IgD-negative memory B cell (primary cell): ENCODE results near the gene EFTUD2. TPM values are rescaled to one million over a fixed set of nuclear protein-coding genes. Genes with fewer than 3 reads are reported as not detected.

Experiments used
- H3K27ac Mint-ChIP-seq, 3 donors: one replicate each; pipeline ENCODE4 v1.8.0; 2020 to 2022; ENCODE audit warnings: mild to moderate bottlenecking in 3 of 3, mixed read lengths in 3 of 3, moderate library complexity in 1 of 3
- H3K27me3 Mint-ChIP-seq: one replicate; pipeline ENCODE4 v1.8.0; 2021; ENCODE audit warnings: mixed read lengths
- H3K36me3 Mint-ChIP-seq: one replicate; pipeline ENCODE4 v1.8.0; 2020; ENCODE audit warnings: mild to moderate bottlenecking, mixed read lengths
- H3K4me1 Mint-ChIP-seq, 3 donors: one replicate each; pipeline ENCODE4 v1.8.0; 2020 to 2022; ENCODE audit warnings: mixed read lengths in 3 of 3, mild to moderate bottlenecking in 1 of 3
- H3K4me3 Mint-ChIP-seq, 4 donors: one replicate each; pipeline ENCODE4 v1.8.0; 2020 to 2022; ENCODE audit warnings: mild to moderate bottlenecking in 4 of 4, mixed read lengths in 4 of 4, moderate library complexity in 3 of 4
- H3K9me3 Mint-ChIP-seq, 3 donors: one replicate each; pipeline ENCODE4 v1.8.0; 2020 to 2021; ENCODE audit warnings: mixed read lengths in 3 of 3, mild to moderate bottlenecking in 1 of 3
- polyA plus RNA-seq: library from polyadenylated mRNA; unstranded; fragments of 300-500 nt; fragmentation: Illumina TruSeq; gene quantifications from one replicate; pipeline ENCODE4 v1.2.3, GENCODE V29; 2021

EFTUD2 gene
- polyA plus RNA-seq, 1 donor from 2014 or later, result 67.1 TPM

- Mint-ChIP-seq H3K36me3 (no peaks in the 10 kb centered on the region), H3K9me3 (no peaks in the 10 kb centered on the region), H3K27ac (peak overlapping the region in 1 of 3 donors; percentile 80), H3K4me3 (no peak overlapping the region), H3K4me1 (peaks cover 6 to 11% (median 9%) of the 10 kb centered on the region in 3 donors), H3K27me3 (peaks cover 11% of the 10 kb centered on the region)
Measured at GRCh38 chr17:44919411-44919810, 20.2 kb upstream of the EFTUD2 start.

- Mint-ChIP-seq H3K36me3 (no peaks in the 10 kb centered on the region), H3K4me1 (peaks cover 8 to 11% (median 11%) of the 10 kb centered on the region in 3 donors), H3K27ac (no peak overlapping the region), H3K27me3 (peaks cover 17% of the 10 kb centered on the region), H3K9me3 (no peaks in the 10 kb centered on the region), H3K4me3 (no peak overlapping the region)
Measured at GRCh38 chr17:44918006-44918405, 18.8 kb upstream of the EFTUD2 start.

- no peak overlapping the region for H3K4me3 Mint-ChIP-seq
- H3K36me3 Mint-ChIP-seq, result no peaks in the 10 kb centered on the region
- H3K27me3 Mint-ChIP-seq, result peaks cover 19% of the 10 kb centered on the region
- no peak overlapping the region for H3K27ac Mint-ChIP-seq
- H3K4me1 Mint-ChIP-seq, result peaks cover 8 to 11% (median 11%) of the 10 kb centered on the region in 3 donors
- H3K9me3 Mint-ChIP-seq, result no peaks in the 10 kb centered on the region
Measured at GRCh38 chr17:44917456-44917855, 18.2 kb upstream of the EFTUD2 start.

GRCh38 chr17:44916781-44917241, 17.6 kb upstream of the EFTUD2 start:
- H3K4me3 Mint-ChIP-seq, result peak overlapping the region in 1 of 4 donors; percentile 39
- no peaks in the 10 kb centered on the region for H3K9me3 Mint-ChIP-seq
- H3K27ac Mint-ChIP-seq, result peak overlapping the region in 1 of 3 donors; percentile 5

GRCh38 chr17:44915862-44916780, 16.9 kb upstream of the EFTUD2 start:
- Mint-ChIP-seq H3K27ac (peak overlapping the region in 1 of 3 donors; percentile 67), H3K27me3 (peaks cover 26% of the 10 kb centered on the region), H3K4me3 (no peak overlapping the region), H3K9me3 (no peaks in the 10 kb centered on the region), H3K36me3 (no peaks in the 10 kb centered on the region), H3K4me1 (peaks cover 8 to 12% (median 11%) of the 10 kb centered on the region in 3 donors)

More at GRCh38 chr17:44916781-44917241, 17.6 kb upstream of the EFTUD2 start:
- Mint-ChIP-seq H3K4me1 (peaks cover 8 to 11% (median 11%) of the 10 kb centered on the region in 3 donors), H3K27me3 (peaks cover 25% of the 10 kb centered on the region), H3K36me3 (no peaks in the 10 kb centered on the region)

- Mint-ChIP-seq H3K27ac (peak within 1 kb of the TSS in 1 of 3 donors; percentile 67), H3K27me3 (peaks cover 30% of the 10 kb centered on the region), H3K4me1 (peaks cover 4 to 10% (median 8%) of the 10 kb centered on the region in 3 donors), H3K36me3 (no peaks in the 10 kb centered on the region), H3K9me3 (no peaks in the 10 kb centered on the region), H3K4me3 (no peak within 1 kb of the TSS)
Measured at GRCh38 chr17:44915321-44915726, 16.1 kb upstream of the EFTUD2 start, which contains the start of gene GFAP. GFAP (minus strand) TSS chr17:44915500; CDS start chr17:44915486, 14 bp downstream.

- Mint-ChIP-seq H3K27ac (no peak overlapping the region), H3K4me1 (peaks cover 0 to 6% (median 4%) of the 10 kb centered on the region in 3 donors), H3K27me3 (peaks cover 34% of the 10 kb centered on the region), H3K36me3 (no peaks in the 10 kb centered on the region), H3K4me3 (no peak overlapping the region), H3K9me3 (no peaks in the 10 kb centered on the region)
Measured at GRCh38 chr17:44914698-44915271, 15.5 kb upstream of the EFTUD2 start.

- H3K4me3 Mint-ChIP-seq, result no peak overlapping the region
- H3K9me3 Mint-ChIP-seq, result no peaks in the 10 kb centered on the region
- peaks cover 0 to 6% (median 6%) of the 10 kb centered on the region in 3 donors for H3K4me1 Mint-ChIP-seq
- no peak overlapping the region for H3K27ac Mint-ChIP-seq
- H3K27me3 Mint-ChIP-seq, result peaks cover 35% of the 10 kb centered on the region
- H3K36me3 Mint-ChIP-seq, result no peaks in the 10 kb centered on the region
Measured at GRCh38 chr17:44914148-44914547, 14.9 kb upstream of the EFTUD2 start.

- Mint-ChIP-seq H3K27ac (no peak overlapping the region), H3K4me1 (peaks cover 0 to 6% (median 6%) of the 10 kb centered on the region in 3 donors), H3K4me3 (no peak overlapping the region), H3K9me3 (no peaks in the 10 kb centered on the region), H3K27me3 (peaks cover 35% of the 10 kb centered on the region), H3K36me3 (no peaks in the 10 kb centered on the region)
Measured at GRCh38 chr17:44913676-44914075, 14.4 kb upstream of the EFTUD2 start.

GRCh38 chr17:44912763-44913544, 13.7 kb upstream of the EFTUD2 start:
- H3K4me3 Mint-ChIP-seq, result peak overlapping the region in 1 of 4 donors; percentile 10
- no peaks in the 10 kb centered on the region for H3K9me3 Mint-ChIP-seq
- H3K27me3 Mint-ChIP-seq, result peaks cover 35% of the 10 kb centered on the region
- H3K36me3 Mint-ChIP-seq, result no peaks in the 10 kb centered on the region
- H3K4me1 Mint-ChIP-seq, result peaks cover 0 to 6% (median 6%) of the 10 kb centered on the region in 3 donors
- H3K27ac Mint-ChIP-seq, result peak overlapping the region in 1 of 3 donors; percentile 15

- Mint-ChIP-seq H3K36me3 (no peaks in the 10 kb centered on the region), H3K4me1 (peaks cover 0 to 6% (median 6%) of the 10 kb centered on the region in 3 donors), H3K4me3 (peak overlapping the region in 3 of 4 donors; percentile 63 to 85 (median 77)), H3K27ac (no peak overlapping the region), H3K9me3 (no peaks in the 10 kb centered on the region), H3K27me3 (peaks cover 39% of the 10 kb centered on the region)
Measured at GRCh38 chr17:44911133-44912001, 12.1 kb upstream of the EFTUD2 start.

- peaks cover 1% of the 10 kb centered on the region for H3K36me3 Mint-ChIP-seq
- no peak overlapping the region for H3K27ac Mint-ChIP-seq
- H3K27me3 Mint-ChIP-seq, result peaks cover 44% of the 10 kb centered on the region
- H3K9me3 Mint-ChIP-seq, result no peaks in the 10 kb centered on the region
- peak overlapping the region in 2 of 4 donors; percentile 51 to 65 for H3K4me3 Mint-ChIP-seq
- peaks cover 0 to 6% (median 6%) of the 10 kb centered on the region in 3 donors for H3K4me1 Mint-ChIP-seq
Measured at GRCh38 chr17:44910231-44911106, 11.2 kb upstream of the EFTUD2 start.

GRCh38 chr17:44909681-44910144, 10.5 kb upstream of the EFTUD2 start:
- H3K27ac Mint-ChIP-seq, result no peak overlapping the region
- H3K27me3 Mint-ChIP-seq, result peaks cover 44% of the 10 kb centered on the region
- peaks cover 0 to 6% (median 6%) of the 10 kb centered on the region in 3 donors for H3K4me1 Mint-ChIP-seq
- H3K4me3 Mint-ChIP-seq, result no peak overlapping the region
- H3K9me3 Mint-ChIP-seq, result no peaks in the 10 kb centered on the region
- peaks cover 1% of the 10 kb centered on the region for H3K36me3 Mint-ChIP-seq
